ENCODE measurements around the gene ASPSCR1.

DNA sequence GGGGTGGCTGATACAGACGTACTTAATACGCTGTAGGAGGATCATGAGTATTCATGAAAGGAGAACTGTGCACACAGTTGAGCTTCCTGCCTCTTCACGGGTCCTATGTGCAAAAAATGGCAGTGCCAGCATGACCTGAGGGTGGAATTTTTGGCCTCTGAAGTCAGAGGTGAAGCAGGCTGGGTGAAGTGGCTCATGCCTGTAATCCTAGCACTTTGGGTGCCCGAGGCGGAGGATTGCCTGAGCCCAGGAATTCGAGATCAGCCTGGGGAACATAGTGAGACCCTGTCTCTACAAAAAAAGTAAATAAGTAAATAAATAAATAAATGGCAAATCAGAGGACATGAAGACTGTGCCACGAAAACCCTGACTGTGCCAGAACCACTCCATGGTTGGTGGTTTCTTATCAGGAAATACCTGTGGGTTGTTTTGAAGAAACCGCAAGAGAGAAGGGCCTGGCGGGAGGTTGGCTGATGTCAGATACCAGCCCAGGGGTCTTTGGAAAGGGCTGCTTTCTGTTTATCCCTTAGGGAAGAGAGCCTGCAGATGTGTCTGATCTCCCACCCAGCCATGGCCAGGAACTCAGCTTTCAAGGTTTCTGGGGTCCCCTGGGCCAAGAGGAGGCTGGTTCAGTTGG is 3.4 kb downstream of the ASPSCR1 start:
- TF ChIP-seq, protein P1, sequence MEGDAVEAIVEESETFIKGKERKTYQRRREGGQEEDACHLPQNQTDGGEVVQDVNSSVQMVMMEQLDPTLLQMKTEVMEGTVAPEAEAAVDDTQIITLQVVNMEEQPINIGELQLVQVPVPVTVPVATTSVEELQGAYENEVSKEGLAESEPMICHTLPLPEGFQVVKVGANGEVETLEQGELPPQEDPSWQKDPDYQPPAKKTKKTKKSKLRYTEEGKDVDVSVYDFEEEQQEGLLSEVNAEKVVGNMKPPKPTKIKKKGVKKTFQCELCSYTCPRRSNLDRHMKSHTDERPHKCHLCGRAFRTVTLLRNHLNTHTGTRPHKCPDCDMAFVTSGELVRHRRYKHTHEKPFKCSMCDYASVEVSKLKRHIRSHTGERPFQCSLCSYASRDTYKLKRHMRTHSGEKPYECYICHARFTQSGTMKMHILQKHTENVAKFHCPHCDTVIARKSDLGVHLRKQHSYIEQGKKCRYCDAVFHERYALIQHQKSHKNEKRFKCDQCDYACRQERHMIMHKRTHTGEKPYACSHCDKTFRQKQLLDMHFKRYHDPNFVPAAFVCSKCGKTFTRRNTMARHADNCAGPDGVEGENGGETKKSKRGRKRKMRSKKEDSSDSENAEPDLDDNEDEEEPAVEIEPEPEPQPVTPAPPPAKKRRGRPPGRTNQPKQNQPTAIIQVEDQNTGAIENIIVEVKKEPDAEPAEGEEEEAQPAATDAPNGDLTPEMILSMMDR (IDR thresholded peaks at IDR 0.05 in 4 of 5, conservative IDR thresholded peaks at IDR 0.05 in 1 of 5), result no peak
- TF ChIP-seq POLR2A (IDR thresholded peaks at IDR 0.05), result no peak
